ENCODE data around the gene ITIH4. TPM values are rescaled to one million over a fixed set of nuclear protein-coding genes. Genes with fewer than 3 reads are reported as not detected.
"Not testable (repeated sequence)": the region's sequence is repeated elsewhere in the genome, so short reads cannot be mapped to it uniquely, and the experiment has no call there.

ITIH4 gene
- total RNA-seq, 2 donors from 2014 or later: 21.8 to 24.5 TPM

- H3K27me3 Mint-ChIP-seq (ENCODE audit: low read depth): peaks cover 5% of the 10 kb centered on the region
- H3K4me3 Mint-ChIP-seq: no peak overlapping the region
- no peaks in the 10 kb centered on the region for H3K9me3 Mint-ChIP-seq
- H3K27ac Mint-ChIP-seq: no peak overlapping the region
- ATAC-seq (replicated peaks in 1 of 2) (no peak), DNase-seq (no peak)
- H3K4me1 Mint-ChIP-seq (ENCODE audit: low read depth): no peaks in the 10 kb centered on the region
- no peaks in the 10 kb centered on the region for H3K36me3 Mint-ChIP-seq (ENCODE audit: insufficient read depth in 2 of 2)
Measured at GRCh38 chr3:52779011-52779836, 51.2 kb downstream of the ITIH4 start.

- DNase-seq (no peak), ATAC-seq (replicated peaks in 1 of 2) (no peak)
- Mint-ChIP-seq H3K36me3 (ENCODE audit: insufficient read depth in 2 of 2) (no peaks in the 10 kb centered on the region), H3K4me1 (ENCODE audit: low read depth) (no peaks in the 10 kb centered on the region), H3K27me3 (ENCODE audit: low read depth) (peaks cover 5% of the 10 kb centered on the region), H3K4me3 (no peak overlapping the region), H3K27ac (no peak overlapping the region), H3K9me3 (no peaks in the 10 kb centered on the region)
Measured at GRCh38 chr3:52777959-52778805, 52.3 kb downstream of the ITIH4 start.

- Mint-ChIP-seq H3K4me3 (no peak within 1 kb of the TSS), H3K9me3 (no peaks in the 10 kb centered on the region), H3K4me1 (ENCODE audit: low read depth) (no peaks in the 10 kb centered on the region), H3K27me3 (ENCODE audit: low read depth) (no peaks in the 10 kb centered on the region), H3K27ac (no peak within 1 kb of the TSS), H3K36me3 (ENCODE audit: insufficient read depth in 2 of 2) (no peaks in the 10 kb centered on the region)
- ATAC-seq (replicated peaks in 1 of 2) (no peak), DNase-seq (no peak)
Measured at GRCh38 chr3:52777127-52777958, 53.1 kb downstream of the ITIH4 start, which contains the start of gene ITIH1. TSS of gene ITIH1 (plus strand) at chr3:52777599. CDS start at chr3:52777616, 17 bp downstream.

- not testable (repeated sequence) for ATAC-seq (replicated peaks in 1 of 2); H3K4me3 Mint-ChIP-seq; DNase-seq; H3K4me1 Mint-ChIP-seq (ENCODE audit: low read depth); H3K36me3 Mint-ChIP-seq (ENCODE audit: insufficient read depth in 2 of 2); H3K9me3 Mint-ChIP-seq; H3K27ac Mint-ChIP-seq; H3K27me3 Mint-ChIP-seq (ENCODE audit: low read depth)
Measured at GRCh38 chr3:52776486-52776885, 54.0 kb downstream of the ITIH4 start.

GRCh38 chr3:52775877-52776276 is 54.6 kb downstream of the ITIH4 start:
- no peaks in the 10 kb centered on the region for H3K27me3 Mint-ChIP-seq (ENCODE audit: low read depth)
- H3K27ac Mint-ChIP-seq: no peak overlapping the region
- ATAC-seq (replicated peaks in 1 of 2) (no peak), DNase-seq (no peak)
- no peak overlapping the region for H3K4me3 Mint-ChIP-seq
- peaks cover 8% of the 10 kb centered on the region for H3K4me1 Mint-ChIP-seq (ENCODE audit: low read depth)
- H3K36me3 Mint-ChIP-seq (ENCODE audit: insufficient read depth in 2 of 2): no peaks in the 10 kb centered on the region
- no peaks in the 10 kb centered on the region for H3K9me3 Mint-ChIP-seq

- no peak for DNase-seq
- Mint-ChIP-seq H3K4me3 (no peak overlapping the region), H3K27ac (no peak overlapping the region)
Measured at GRCh38 chr3:52774901-52775864, 55.3 kb downstream of the ITIH4 start.

GRCh38 chr3:52774066-52774713 is 56.3 kb downstream of the ITIH4 start:
- DNase-seq (no peak), ATAC-seq (replicated peaks in 1 of 2) (no peak)
- no peaks in the 10 kb centered on the region for H3K27me3 Mint-ChIP-seq (ENCODE audit: low read depth)
- H3K4me3 Mint-ChIP-seq: no peak overlapping the region
- peaks cover 18% of the 10 kb centered on the region for H3K4me1 Mint-ChIP-seq (ENCODE audit: low read depth)
- H3K36me3 Mint-ChIP-seq (ENCODE audit: insufficient read depth in 2 of 2): no peaks in the 10 kb centered on the region
- no peaks in the 10 kb centered on the region for H3K9me3 Mint-ChIP-seq
- no peak overlapping the region for H3K27ac Mint-ChIP-seq

More at GRCh38 chr3:52774901-52775864, 55.3 kb downstream of the ITIH4 start:
- Mint-ChIP-seq H3K4me1 (ENCODE audit: low read depth) (peaks cover 8% of the 10 kb centered on the region), H3K9me3 (no peaks in the 10 kb centered on the region), H3K27me3 (ENCODE audit: low read depth) (no peaks in the 10 kb centered on the region), H3K36me3 (ENCODE audit: insufficient read depth in 2 of 2) (no peaks in the 10 kb centered on the region)
- no peak for ATAC-seq (replicated peaks in 1 of 2)

- Mint-ChIP-seq H3K4me3 (no peak overlapping the region), H3K27ac (no peak overlapping the region), H3K9me3 (no peaks in the 10 kb centered on the region), H3K36me3 (ENCODE audit: insufficient read depth in 2 of 2) (no peaks in the 10 kb centered on the region), H3K4me1 (ENCODE audit: low read depth) (peaks cover 21% of the 10 kb centered on the region), H3K27me3 (ENCODE audit: low read depth) (no peaks in the 10 kb centered on the region)
- DNase-seq (no peak), ATAC-seq (replicated peaks in 1 of 2) (no peak)
Measured at GRCh38 chr3:52773361-52774065, 57.0 kb downstream of the ITIH4 start.

- no peaks in the 10 kb centered on the region for H3K27me3 Mint-ChIP-seq (ENCODE audit: low read depth)
- peak overlapping the region; percentile 85 to 91 for H3K4me3 Mint-ChIP-seq
- H3K9me3 Mint-ChIP-seq: no peaks in the 10 kb centered on the region
- no peaks in the 10 kb centered on the region for H3K36me3 Mint-ChIP-seq (ENCODE audit: insufficient read depth in 2 of 2)
- ATAC-seq (replicated peaks in 1 of 2) (no peak), DNase-seq (no peak)
- H3K27ac Mint-ChIP-seq: peak overlapping the region; percentile 85
- peaks cover 21% of the 10 kb centered on the region for H3K4me1 Mint-ChIP-seq (ENCODE audit: low read depth)
Measured at GRCh38 chr3:52771702-52772101, 58.8 kb downstream of the ITIH4 start.

GRCh38 chr3:52771334-52771681 is 59.2 kb downstream of the ITIH4 start:
- H3K4me3 Mint-ChIP-seq: peak overlapping the region; percentile 85 to 91
- DNase-seq (no peak), ATAC-seq (replicated peaks in 1 of 2) (peak; percentile 18 to 26)
- H3K9me3 Mint-ChIP-seq: no peaks in the 10 kb centered on the region
- H3K27me3 Mint-ChIP-seq (ENCODE audit: low read depth): no peaks in the 10 kb centered on the region
- H3K4me1 Mint-ChIP-seq (ENCODE audit: low read depth): peaks cover 21% of the 10 kb centered on the region
- H3K36me3 Mint-ChIP-seq (ENCODE audit: insufficient read depth in 2 of 2): no peaks in the 10 kb centered on the region
- peak overlapping the region; percentile 85 for H3K27ac Mint-ChIP-seq
